Left lung (tissue), 10 donors: ENCODE measurements around the gene SALL3. TPM values are rescaled to one million over a fixed set of nuclear protein-coding genes. Genes with fewer than 3 reads are reported as not detected.
"Not testable (repeated sequence)": the region's sequence is repeated elsewhere in the genome, so short reads cannot be mapped to it uniquely, and the experiment has no call there.

Source experiments
- ATAC-seq: fragments of 200-7000 bp; cut with Tn5 transposase; one replicate; pipeline ENCODE4 v1.9.1; 2020; ENCODE audit warnings: moderate library complexity
- DNase-seq, 4 donors: peaks; one replicate each; pipeline ENCODE4 v3.0.0-alpha.2; 2013 to 2020
- H3K27ac ChIP-seq, 2 donors: fragments of 200-600 bp; sonication (generic) in 1 of 2; one replicate each; pipeline versions ENCODE4 v1.5.0 to v1.8.0; 2020 to 2021
- H3K27me3 ChIP-seq, 2 donors: fragments of 200-600 bp; sonication (generic) in 1 of 2; one replicate each; pipeline versions ENCODE4 v1.5.0 to v1.8.0; 2020 to 2021
- H3K36me3 ChIP-seq, 2 donors: fragments of 200-600 bp; sonication (generic) in 1 of 2; one replicate each; pipeline versions ENCODE4 v1.5.0 to v1.8.0; 2020 to 2021
- H3K4me1 ChIP-seq, 2 donors: fragments of 200-600 bp; one replicate each; pipeline ENCODE4 v1.8.0; 2021
- H3K4me3 ChIP-seq, 2 donors: fragments of 200-600 bp; sonication (generic) in 1 of 2; one replicate each; pipeline versions ENCODE4 v1.5.0 to v1.8.0; 2020 to 2021; ENCODE audit warnings: mild to moderate bottlenecking in 1 of 2
- H3K9me3 ChIP-seq, 2 donors: fragments of 200-600 bp; sonication (generic) in 1 of 2; one replicate each; pipeline versions ENCODE4 v1.5.0 to v1.8.0; 2020 to 2021
- CTCF ChIP-seq, 2 donors: fragments of 200-600 bp; sonication (generic) in 1 of 2; IDR thresholded peaks; one replicate each; pipeline versions ENCODE4 v1.5.0 to v1.8.0; 2021; ENCODE audit warnings: antibody characterized with exemption in 2 of 2
- intact Hi-C, 2 donors: fragments of 100-400 bp; cut with DNase I; formaldehyde crosslinking; loops; one replicate each; pipeline versions ENCODE4 v1.11.2 to v1.14.2; 2022
- polyA plus RNA-seq, 6 donors: library from polyadenylated mRNA; unstranded; fragments of 120-200 nt; gene quantifications; one replicate each; pipeline ENCODE4 v1.2.1, GENCODE V29; 2013; ENCODE audit not compliant: insufficient read length in 6 of 6
- total RNA-seq, 2 donors: library from RNA; stranded (reverse); fragmentation: NEBNext Ultra II Directional; extraction: Animal tissue kit (Norgen Biotek cat#: 25700); gene quantifications; one replicate each; pipeline ENCODE4 v1.2.1, GENCODE V29; 2021
- donor health status: DM: no; HTN: yes; CAD: no.
- donor health status: DM: no; HTN: no; CAD: no.

Gene SALL3
- total and polyA plus RNA-seq, 8 donors: 0.06 to 0.11 (median 0.08) TPM; not detected in 3

GRCh38 chr18:78936251-78937005, 43.2 kb upstream of the SALL3 start:
- Histone ChIP-seq H3K27ac (no peak overlapping the region), H3K4me1 (no peaks in the 10 kb centered on the region), H3K4me3 (no peak overlapping the region), H3K9me3 (no peaks in the 10 kb centered on the region), H3K36me3 (no peaks in the 10 kb centered on the region), H3K27me3 (peaks cover 0 to 6% of the 10 kb centered on the region in 2 donors)
- DNase-seq: no peak
- intact Hi-C loops: no loop called here
- TF ChIP-seq CTCF (IDR thresholded peaks at IDR 0.05): no peak
- ATAC-seq: no peak

GRCh38 chr18:78937166-78937565, 42.5 kb upstream of the SALL3 start:
- no peak overlapping the region for H3K4me3 ChIP-seq
- H3K27me3 ChIP-seq: peaks cover 0 to 6% of the 10 kb centered on the region in 2 donors
- no peaks in the 10 kb centered on the region for H3K36me3 ChIP-seq
- no peak for TF ChIP-seq CTCF (IDR thresholded peaks at IDR 0.05)
- ATAC-seq (no peak), DNase-seq (no peak)
- no peaks in the 10 kb centered on the region for H3K4me1 ChIP-seq
- H3K27ac ChIP-seq: no peak overlapping the region
- H3K9me3 ChIP-seq: no peaks in the 10 kb centered on the region
- intact Hi-C loops: no loop called here

- no peaks in the 10 kb centered on the region for H3K9me3 ChIP-seq
Measured at GRCh38 chr18:78939105-78939504, 40.5 kb upstream of the SALL3 start.

GRCh38 chr18:78939734-78940494, 39.7 kb upstream of the SALL3 start:
- ATAC-seq (no peak), DNase-seq (no peak)
- intact Hi-C loops: no loop called here
- H3K36me3 ChIP-seq: no peaks in the 10 kb centered on the region
- TF ChIP-seq CTCF (IDR thresholded peaks at IDR 0.05): no peak
- H3K27ac ChIP-seq: no peak overlapping the region
- no peak overlapping the region for H3K4me3 ChIP-seq
- peaks cover 0 to 9% of the 10 kb centered on the region in 2 donors for H3K27me3 ChIP-seq
- no peaks in the 10 kb centered on the region for H3K4me1 ChIP-seq
- H3K9me3 ChIP-seq: no peaks in the 10 kb centered on the region

More at GRCh38 chr18:78939105-78939504, 40.5 kb upstream of the SALL3 start:
- DNase-seq (no peak), ATAC-seq (no peak)
- intact Hi-C loops: no loop called here
- Histone ChIP-seq H3K27ac (no peak overlapping the region), H3K27me3 (peaks cover 0 to 11% of the 10 kb centered on the region in 2 donors), H3K4me1 (no peaks in the 10 kb centered on the region), H3K36me3 (no peaks in the 10 kb centered on the region), H3K4me3 (no peak overlapping the region)
- no peak for TF ChIP-seq CTCF (IDR thresholded peaks at IDR 0.05)

- ATAC-seq, intact Hi-C loops, H3K9me3 ChIP-seq, H3K4me3 ChIP-seq, H3K27ac ChIP-seq, H3K4me1 ChIP-seq, DNase-seq, H3K36me3 ChIP-seq: not testable (repeated sequence)
- H3K27me3 ChIP-seq: peaks cover 0 to 23% of the 10 kb centered on the region in 2 donors
Measured at GRCh38 chr18:78942236-78942635, 37.4 kb upstream of the SALL3 start.
